Cortex of kidney (tissue), 1 donor: Measurements from ENCODE around the gene MCC.
"Not testable (repeated sequence)": the region's sequence is repeated elsewhere in the genome, so short reads cannot be mapped to it uniquely, and the experiment has no call there.

ENCODE experiments used
- DNase-seq: peaks from one replicate; lab custom pipeline; 2025; lab: John Stamatoyannopoulos, UW

Gene MCC

GRCh38 chr5:113081091-113081839, 407.0 kb downstream of the MCC start:
- no peak for DNase-seq

GRCh38 chr5:113076649-113077048, 411.6 kb downstream of the MCC start:
- not testable (repeated sequence) for DNase-seq

GRCh38 chr5:113075019-113075418, 413.2 kb downstream of the MCC start:
- DNase-seq = no peak

- DNase-seq = not testable (repeated sequence)
These were observed 414.6 kb downstream of the MCC start for GRCh38 chr5:113073629-113074034.

- no peak for DNase-seq
These were observed 416.9 kb downstream of the MCC start for GRCh38 chr5:113071401-113071800.

- no peak for DNase-seq
These were observed 417.4 kb downstream of the MCC start for GRCh38 chr5:113070901-113071300.

- DNase-seq = no peak
These were observed 419.7 kb downstream of the MCC start for GRCh38 chr5:113068559-113068958.

GRCh38 chr5:113067635-113068344, 420.5 kb downstream of the MCC start:
- DNase-seq = no peak

- DNase-seq = no peak
These were observed 422.6 kb downstream of the MCC start for GRCh38 chr5:113065626-113066025.

GRCh38 chr5:113064806-113065205, 423.4 kb downstream of the MCC start:
- DNase-seq = no peak

GRCh38 chr5:113063927-113064326, 424.3 kb downstream of the MCC start:
- no peak for DNase-seq

- no peak for DNase-seq
These were observed 425.3 kb downstream of the MCC start for GRCh38 chr5:113062869-113063508.

- DNase-seq = no peak
These were observed 426.1 kb downstream of the MCC start for GRCh38 chr5:113061846-113062780.

GRCh38 chr5:113060408-113061025, 427.7 kb downstream of the MCC start:
- no peak for DNase-seq

- DNase-seq = no peak
These were observed 428.8 kb downstream of the MCC start for GRCh38 chr5:113059232-113060040.

- no peak for DNase-seq
These were observed 429.5 kb downstream of the MCC start for GRCh38 chr5:113058706-113059226.

- DNase-seq = no peak
These were observed 430.0 kb downstream of the MCC start for GRCh38 chr5:113058269-113058668.

- DNase-seq = no peak
These were observed 430.7 kb downstream of the MCC start for GRCh38 chr5:113057557-113057984.

- no peak for DNase-seq
These were observed 431.3 kb downstream of the MCC start for GRCh38 chr5:113056988-113057387.

- no peak for DNase-seq
These were observed 433.4 kb downstream of the MCC start for GRCh38 chr5:113054899-113055298.
